ENCODE measurements around the gene CER1. TPM values are rescaled to one million over a fixed set of nuclear protein-coding genes. Genes with fewer than 3 reads are reported as not detected.

CER1 gene, protein sequence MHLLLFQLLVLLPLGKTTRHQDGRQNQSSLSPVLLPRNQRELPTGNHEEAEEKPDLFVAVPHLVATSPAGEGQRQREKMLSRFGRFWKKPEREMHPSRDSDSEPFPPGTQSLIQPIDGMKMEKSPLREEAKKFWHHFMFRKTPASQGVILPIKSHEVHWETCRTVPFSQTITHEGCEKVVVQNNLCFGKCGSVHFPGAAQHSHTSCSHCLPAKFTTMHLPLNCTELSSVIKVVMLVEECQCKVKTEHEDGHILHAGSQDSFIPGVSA
- not detected for total RNA-seq

DNA sequence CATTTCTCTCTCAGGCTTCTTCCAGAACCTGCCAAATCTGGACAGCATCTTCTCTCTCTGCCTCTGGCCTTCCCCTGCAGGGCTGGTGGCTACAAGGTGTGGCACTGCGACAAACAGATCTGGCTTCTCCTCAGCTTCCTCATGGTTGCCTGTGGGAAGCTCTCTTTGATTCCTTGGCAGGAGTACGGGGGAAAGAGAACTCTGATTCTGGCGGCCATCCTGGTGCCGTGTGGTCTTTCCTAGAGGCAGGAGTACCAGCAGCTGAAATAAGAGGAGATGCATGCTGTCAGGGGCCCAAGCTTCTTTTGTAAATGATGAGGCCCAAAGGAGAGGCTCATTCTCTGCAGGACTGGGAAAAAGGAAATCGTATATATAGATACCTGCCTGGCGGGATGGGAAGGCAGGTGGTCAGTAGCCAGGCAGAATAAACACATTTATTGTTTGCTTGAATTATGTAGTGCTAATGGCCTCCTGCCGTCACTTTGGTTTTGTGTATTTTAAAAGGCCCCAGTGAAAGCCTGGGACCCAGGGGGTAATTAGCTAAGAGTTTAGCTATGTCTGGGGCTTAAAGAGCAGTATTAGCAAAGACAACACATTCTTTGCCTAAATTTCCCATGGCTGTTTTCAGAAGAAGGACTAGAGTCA, at the start of gene CER1:
TSS of gene CER1 (minus strand) at position 343 of the 645 bp plus-strand sequence. CDS start at position 282, 61 bp downstream.
- DNase-seq (ENCODE audit: low spot score), result no peak

DNA sequence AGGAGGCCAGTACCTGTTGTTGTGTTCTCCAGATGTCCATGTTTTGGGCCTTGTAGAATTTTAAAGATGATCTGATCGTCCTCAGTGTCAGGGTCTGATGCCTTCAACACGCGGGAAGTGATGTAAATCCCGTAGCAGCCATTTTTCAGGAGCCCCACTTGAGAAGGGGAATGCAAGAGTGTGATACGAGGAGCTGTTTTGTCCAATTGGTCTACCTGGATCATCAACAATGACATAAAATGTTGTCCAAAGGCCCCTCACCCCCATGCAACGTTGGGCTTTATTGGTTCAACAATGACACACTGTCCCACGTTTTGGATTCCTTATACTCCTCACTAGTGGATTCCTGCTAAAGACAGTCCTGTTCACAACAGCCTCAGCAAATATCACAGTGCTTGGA, 48.1 kb upstream of the CER1 start:
- DNase-seq (ENCODE audit: low spot score), result no peak

DNA sequence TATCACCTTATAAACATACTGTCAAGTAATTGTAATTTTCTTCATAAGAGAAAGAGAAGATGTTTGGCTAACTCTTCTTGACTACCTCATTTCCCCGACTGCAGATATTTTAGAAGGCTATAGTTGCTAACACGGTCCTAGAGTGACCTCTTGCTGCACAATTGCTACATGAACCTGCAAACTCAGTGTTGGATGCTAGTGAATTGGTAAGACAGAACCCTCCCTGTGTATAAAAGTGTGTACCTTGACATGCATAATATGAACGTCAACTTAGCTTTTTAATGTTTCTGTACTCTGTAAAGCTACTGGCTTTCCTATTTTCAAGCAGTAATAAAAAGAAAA, 46.7 kb upstream of the CER1 start:
- no peak for DNase-seq (ENCODE audit: low spot score)

DNA sequence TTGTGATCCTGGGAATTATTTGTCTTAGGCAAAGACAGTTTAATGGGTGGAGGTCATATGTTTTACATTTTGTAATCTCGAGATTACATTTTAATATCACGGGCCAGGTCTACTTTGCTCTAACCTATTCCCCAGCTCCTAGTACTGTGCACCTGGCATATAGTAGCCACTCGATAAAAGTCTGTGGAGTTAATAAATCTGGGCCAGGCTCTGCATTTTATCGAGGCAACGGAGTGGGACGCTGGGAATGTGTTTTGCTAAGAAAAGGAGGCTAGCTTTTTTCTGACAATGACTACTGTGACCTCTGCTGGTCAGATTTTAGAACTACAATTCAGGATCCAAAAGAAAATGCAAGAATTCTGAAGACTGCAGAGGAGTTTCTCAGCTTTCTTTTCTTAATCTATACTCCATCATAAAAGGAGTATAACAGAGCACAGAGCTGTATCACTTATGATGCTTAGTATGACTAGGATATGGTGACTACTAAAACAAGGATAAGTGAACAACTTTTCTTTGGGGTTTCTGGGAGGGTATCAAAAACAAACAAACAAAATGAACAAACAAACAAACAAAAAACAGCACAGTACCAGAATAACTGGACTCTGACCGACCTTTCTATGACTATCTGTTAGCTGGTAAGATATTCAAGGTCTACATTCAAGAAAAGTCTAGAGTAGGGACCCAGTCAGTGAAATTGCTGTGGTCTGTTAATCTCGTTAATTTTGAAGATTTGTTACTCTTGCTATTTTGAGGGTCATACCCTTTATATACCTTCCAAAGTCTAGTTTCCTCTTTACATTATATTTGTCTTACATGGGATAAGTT, 46.1 kb upstream of the CER1 start:
- DNase-seq (ENCODE audit: low spot score), result no peak

DNA sequence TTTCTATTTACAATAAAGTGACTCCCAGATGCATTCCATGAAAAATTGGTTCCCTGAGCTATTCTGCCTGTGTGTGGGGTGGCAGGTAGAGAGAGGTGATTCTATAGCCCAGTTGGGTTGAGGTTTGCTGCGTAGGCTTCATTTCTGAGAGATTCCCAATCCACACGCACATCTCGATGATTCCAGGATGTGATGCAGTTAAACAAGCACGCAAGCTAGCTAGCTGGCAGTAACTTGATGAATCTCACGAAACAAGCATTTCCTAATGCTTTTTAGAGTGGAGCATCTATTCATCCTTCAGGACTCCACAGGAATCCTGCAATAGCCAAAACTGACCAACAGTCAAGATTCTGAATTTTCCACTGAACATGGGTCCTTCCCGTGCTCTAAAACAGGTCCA, 43.8 kb upstream of the CER1 start:
- DNase-seq (ENCODE audit: low spot score), result no peak

DNA sequence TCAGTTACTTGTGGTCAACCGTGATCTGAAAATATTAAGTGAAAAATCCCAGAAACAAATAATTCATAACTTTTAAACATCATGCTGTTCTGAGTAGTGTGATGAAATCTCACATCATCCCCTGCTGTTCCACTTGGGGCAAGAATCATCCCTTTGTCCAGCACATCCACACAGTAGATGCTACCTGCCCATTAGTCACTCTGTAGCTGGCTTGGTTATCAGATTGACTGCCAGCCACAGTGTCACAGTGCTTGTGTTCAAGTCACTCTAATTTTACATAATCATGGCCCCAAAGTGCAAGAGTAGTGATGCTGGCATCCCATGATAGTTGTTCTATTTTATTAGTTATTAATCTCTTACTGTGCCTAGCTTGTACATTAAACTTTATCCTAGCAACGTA, 39.1 kb upstream of the CER1 start:
- no peak for DNase-seq (ENCODE audit: low spot score)

DNA sequence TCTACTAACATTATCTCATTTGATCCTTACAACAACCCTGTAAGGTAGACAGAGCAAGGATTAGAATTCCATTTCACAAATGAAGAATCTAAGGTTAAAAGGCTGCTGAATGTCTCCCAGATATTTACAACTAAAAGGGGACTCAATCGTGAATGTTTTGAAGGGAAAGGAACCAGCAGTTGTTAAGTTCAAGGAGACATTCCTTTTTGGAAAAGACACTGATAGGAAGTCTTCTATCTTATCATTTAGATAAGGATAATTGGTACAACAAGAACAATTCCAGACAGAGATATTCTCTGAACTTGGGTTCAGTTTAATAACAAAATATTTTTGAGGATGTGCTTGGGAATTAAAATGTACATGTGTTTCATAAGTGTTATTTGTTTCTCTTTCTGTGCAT, 37.5 kb upstream of the CER1 start:
- no peak for DNase-seq (ENCODE audit: low spot score)

DNA sequence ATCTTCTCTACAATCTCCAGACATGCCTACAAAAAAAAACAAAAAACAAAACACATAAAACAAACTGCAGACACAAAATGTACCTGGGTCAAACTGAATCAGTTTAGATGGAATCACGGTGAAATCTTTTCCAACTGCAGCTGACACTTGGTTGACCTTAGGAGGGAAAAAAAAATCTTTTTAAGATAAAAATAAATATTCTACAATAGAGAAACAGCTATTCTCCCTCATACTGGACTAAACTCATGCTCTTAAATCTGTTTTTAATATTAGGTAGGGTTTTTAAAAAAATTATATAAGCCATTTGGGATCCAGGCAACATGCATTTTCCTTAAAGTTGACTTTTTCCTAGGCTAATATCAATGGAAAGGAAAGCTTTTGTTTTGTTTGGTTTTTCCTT, 33.8 kb upstream of the CER1 start:
- no peak for DNase-seq (ENCODE audit: low spot score)

DNA sequence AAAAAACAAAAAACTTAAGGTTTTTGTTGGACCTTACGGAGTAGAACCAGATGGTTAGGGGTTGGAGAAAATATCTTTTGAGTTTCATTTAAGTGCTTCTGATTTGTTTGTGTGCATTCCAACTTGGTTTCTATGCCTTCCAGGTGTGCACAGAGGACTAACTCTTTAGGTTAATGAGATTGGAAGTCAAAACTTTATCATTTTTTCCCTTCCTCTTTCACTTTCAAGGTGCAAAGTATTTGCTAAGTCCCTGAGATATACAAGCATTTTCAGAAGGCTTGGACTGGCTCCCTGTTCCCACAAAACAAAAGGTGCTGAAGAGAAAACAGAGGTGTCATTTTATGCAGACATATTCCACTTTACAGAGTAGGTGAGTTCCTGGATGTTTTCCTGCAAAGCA, 30.3 kb upstream of the CER1 start:
- DNase-seq (ENCODE audit: low spot score), result no peak

DNA sequence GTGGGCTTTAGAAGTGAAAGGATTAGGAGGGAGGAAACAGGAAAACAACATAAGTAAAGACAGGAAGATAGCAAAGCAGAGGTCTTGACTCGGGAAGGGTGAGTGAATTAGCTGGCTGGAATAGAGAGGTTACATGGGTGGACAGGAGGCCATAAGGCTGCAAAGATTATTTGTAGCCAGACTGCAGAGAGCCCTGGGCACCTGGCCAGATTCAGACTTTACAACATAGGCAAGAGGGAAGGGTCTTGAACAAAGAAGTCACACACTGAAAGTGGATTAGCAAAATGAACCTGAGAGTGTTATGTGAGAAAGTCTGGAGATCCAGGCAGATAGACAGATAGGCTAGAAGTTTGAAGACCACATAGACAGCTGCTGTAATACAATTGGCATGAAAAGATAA, 29.7 kb upstream of the CER1 start:
- DNase-seq (ENCODE audit: low spot score), result no peak

DNA sequence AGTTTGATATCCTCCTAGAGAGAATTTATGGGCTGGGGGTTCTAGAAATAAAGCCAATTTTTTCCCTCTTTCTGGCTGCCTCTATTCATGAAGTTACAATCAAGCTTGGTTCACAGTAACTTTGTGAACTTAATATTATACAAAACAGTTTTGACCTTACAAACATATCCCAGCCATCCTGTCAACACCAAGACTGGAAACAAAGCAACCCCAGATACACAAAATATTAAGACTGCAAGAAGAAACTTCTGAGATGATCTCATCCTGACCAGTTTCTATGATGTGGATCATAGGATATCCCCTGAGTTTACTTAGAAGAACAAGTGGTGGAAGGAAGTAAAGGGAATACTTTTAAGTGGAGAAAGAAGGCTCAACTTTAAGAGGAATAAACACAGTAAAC, 28.3 kb upstream of the CER1 start:
- DNase-seq (ENCODE audit: low spot score), result no peak

DNA sequence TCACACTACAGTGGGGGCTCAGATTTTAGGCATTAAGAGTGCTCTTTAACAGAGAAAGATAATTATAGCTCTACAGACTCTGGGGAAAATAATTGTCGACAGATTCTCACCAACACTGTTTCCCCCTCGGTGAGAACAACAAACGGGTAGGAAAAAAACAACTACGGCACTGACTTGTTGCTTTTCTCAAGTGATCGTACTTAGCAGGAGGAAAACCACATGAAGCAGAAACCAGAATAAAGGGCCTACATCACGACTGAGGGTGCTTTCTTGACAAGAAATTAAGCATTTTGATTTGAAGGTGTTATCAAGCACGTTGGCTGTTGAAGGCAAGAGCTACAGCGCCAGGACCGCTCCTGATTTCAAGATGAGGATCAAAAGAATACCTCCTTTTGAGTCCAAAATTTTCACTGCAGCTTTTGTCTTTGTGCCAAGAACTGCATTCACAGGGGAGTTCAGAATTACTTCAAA, 27.2 kb upstream of the CER1 start:
- no peak for DNase-seq (ENCODE audit: low spot score)

DNA sequence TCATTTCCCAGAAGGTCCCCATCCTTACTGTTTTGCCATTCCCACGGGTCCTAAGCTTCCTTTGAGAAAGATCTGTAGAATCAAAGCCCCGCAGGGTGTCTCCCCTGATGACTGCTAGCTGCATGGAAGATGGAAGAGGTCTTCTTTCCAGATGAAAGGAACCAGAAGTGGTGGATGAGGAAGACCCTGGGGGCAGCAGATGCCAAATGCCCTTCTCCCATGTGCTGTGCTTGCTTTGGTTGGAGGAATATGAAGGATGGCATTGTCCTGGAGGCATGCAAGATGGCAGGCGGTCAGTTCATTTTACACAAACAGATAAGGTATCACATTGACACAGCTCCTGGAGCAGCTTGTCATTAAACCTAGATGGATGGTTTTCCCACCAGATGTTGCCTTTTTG, 25.8 kb upstream of the CER1 start:
- DNase-seq (ENCODE audit: low spot score), result no peak

DNA sequence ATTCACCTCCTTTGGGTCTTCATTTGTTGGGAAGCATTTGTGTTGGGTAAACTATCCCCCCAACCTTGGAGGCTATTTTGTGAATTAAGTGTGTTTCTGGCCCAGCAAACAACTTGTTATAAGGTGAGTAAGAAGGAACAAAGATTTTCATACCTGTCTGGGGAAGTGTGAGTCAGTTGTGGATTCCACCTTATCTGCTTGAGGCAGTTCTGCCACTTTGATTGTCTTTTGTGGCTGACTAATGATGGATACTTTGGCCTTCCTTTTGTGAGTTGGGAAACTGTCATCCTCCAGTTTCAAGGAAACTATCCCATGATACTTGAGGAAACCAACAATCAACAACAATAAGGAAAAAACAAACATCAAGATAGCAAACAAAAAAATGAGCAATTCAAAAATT, 24.6 kb upstream of the CER1 start:
- no peak for DNase-seq (ENCODE audit: low spot score)

DNA sequence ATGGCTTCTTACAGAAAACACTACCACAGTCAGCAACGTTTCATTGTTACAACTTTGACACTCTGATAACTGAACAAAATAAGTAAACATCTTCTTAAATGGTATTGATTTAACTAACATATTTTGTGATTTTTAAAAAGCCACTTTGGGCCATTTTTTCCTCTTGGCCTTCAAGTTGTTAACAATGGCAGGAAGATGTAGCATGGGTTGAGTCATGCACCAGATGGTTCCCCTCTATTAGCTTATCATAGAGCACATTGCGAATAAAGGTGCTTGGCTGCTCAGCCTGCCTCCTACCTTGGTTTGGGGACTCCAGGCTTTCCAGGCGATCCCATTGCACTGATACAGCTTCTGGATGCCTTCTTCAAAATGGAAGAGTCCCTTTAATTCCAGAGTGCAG, 24.1 kb upstream of the CER1 start:
- no peak for DNase-seq (ENCODE audit: low spot score)

DNA sequence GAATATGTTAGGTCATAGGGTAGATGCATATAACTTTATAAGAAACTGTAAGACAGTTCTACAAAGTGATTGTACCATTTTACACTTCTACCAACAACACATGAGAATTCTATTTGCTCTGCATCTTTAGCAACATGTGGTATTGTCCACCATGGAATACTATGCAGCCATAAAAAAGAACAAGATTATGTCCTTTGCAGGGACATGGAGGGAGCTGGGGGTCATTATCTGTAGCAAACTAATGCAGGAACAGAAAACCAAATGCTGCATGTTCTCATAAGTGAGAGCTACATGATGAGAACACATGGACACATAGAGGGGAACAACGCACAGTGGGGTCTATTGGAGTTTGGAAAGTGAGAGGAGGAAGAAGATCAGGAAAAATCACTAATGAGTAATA, 22.2 kb upstream of the CER1 start:
- no peak for DNase-seq (ENCODE audit: low spot score)

DNA sequence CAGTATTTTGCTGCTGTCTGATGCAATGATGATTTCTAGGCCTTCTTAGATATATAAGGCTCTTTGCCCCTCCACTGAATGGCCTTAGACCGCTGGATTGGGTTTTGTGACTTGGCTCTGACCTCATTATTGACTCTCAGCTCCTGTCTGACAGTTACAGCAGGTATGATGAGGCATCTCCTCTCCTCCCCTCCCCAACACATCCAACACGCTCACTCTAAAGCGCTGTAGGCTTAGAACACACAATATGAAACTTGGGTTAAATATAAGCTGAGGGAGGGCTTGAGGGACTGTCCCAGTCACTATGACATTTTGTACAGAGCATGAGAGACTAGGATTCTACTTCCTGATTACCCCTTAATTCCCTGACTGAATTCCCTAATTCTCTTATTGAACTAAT, 18.8 kb upstream of the CER1 start:
- DNase-seq (ENCODE audit: low spot score), result no peak

DNA sequence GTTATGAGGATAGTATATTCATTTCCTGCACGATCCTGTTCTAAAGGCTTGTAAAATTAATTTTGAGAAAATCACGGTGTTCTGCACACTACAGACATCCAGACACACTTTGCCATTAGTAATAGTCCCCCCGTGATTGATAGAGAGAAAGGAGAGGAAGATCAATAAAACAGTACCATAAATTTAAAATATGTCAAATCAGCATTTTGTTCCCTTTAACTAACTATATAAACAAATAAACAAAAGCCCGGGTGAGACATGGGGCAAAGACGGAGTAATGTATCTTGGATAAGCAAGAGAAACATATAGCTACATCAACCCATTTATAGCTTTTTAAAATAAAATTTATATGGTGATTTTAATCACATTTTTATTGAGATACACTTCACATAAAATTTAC, 10.6 kb upstream of the CER1 start:
- no peak for DNase-seq (ENCODE audit: low spot score)

DNA sequence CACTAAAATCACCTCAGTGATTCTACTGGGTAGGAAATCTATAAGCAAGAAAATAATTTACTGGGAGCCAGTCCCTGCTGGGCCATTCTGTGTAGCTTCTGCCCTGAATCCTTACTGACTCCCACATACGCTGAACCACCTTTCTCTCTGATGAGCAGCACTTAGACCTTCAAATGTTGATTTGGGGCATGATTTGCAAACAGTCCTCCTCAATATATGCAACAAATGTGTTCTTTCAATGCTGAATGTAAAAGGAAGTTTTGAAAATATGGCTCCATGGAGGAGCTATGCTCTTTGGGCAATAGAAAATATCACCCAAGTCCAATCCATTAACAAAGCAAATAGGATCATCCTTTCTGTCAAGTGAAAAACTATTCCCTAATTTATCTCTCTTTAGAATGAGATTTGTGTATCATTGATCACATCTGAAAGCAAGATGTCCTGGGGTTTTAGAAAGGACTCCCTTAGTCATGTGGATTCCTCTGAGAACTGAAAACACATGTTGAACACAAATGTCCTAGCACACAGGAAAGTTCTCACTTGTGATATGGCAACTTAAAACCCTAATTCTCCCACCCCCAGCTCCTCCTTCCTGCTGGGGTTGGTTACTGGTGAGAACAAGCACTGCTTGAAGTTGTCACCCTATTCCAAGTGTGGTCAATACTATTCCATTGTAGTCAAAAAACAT, 8.9 kb upstream of the CER1 start:
- no peak for DNase-seq (ENCODE audit: low spot score)

DNA sequence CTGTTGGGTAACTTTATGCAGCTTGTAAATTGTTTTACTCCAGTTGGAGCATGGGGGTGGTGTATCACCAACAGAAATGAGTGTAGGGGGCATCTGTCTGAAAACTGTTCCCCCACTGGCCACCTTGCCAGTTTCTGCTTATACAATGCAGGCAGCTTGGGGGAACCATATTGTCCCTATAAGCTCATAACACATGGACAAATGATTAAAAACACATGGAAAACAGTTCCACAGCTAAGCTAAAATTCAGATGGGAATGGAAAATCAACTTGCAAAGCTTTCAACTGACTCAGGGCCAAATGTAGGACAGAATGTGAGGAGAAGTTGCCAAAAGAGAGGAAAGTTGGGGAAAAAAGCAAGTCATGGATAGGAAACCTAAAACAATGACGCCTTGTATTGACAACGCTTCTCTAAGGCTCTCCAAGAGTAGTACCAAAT, 7.9 kb upstream of the CER1 start:
- no peak for DNase-seq (ENCODE audit: low spot score)

DNA sequence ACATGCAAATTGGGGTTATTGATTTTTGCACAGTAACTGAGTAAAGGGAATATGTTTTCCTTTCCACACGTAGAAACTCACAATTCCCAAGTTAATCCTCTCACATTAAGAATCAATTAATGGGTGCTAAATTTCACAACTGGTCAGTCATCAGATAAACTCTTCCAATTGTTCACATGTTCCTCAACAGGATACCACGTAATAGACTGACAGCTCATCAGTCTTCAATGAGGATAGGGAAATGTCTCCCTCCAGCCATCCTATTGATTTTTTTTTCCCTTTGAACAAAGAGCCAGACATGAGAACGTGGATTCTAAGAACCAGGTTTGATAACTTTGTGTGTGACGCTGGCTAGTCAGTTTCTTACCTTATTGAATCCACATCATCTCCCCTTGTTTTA, 768 bp upstream of the CER1 start:
- no peak for DNase-seq (ENCODE audit: low spot score)

DNA sequence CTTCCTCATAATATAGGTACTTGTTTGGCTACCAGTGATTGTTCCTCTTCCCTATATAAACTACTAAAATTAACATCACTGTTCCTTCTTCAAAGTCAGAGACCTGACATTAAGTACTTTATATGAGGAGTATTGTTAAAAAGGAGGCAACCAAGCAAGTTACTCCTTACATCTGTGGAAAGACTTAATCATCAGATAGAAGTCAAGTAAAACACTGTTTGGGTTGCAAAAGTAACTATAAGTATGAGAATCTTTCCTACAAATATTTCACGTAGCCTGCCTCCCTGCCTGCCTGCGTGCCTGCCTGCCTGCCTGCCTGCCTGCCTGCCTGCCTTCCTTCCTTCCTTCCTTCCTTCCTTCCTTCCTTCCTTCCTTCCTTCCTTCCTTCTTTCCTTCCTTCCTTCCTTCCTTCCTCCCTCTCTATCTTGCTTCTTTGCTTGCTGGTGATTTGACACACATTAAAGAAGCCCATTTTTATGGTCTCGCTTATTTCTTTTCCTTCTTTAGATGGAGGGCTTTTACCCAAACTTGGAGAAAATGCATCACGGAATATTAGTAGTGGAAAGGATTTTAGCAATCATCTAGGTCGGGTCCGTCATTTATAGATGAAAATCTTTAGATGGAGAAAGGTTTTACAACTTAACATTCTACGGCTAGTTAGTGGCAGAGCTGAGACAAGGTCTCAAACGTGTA, 3.2 kb downstream of the CER1 start:
- DNase-seq (ENCODE audit: low spot score), result no peak

Measured in ureter (tissue), 1 donor.